HL-60 (cell line): ENCODE data around the gene TMEM86B.
A peak's percentile ranks its signal among the peaks of the same experiment; 100 is the strongest.

Source experiments
- DNase-seq, 2 experiments: peaks; one replicate each; pipeline ENCODE4 v3.0.0-alpha.2; 2010 to 2020; ENCODE audit warnings: low read depth in 1 of 2, low spot score in 1 of 2
- H3K27ac ChIP-seq: fragments of 250-450 bp; sonication (Bioruptor Pico); replicated peaks from 2 replicates; pipeline ENCODE4 v1.5.1; 2020; ENCODE audit warnings: mild to moderate bottlenecking, moderate library complexity
- H3K27me3 ChIP-seq: fragments of 250-450 bp; sonication (Bioruptor Pico); 2 replicates; pipeline ENCODE4 v1.5.1; 2021; ENCODE audit warnings: mild to moderate bottlenecking, moderate library complexity; ENCODE audit not compliant: insufficient read depth, poor library complexity, severe bottlenecking
- H3K4me3 ChIP-seq: replicated peaks from 2 replicates; pipeline ENCODE4 v1.5.1; 2011; ENCODE audit warnings: mild to moderate bottlenecking, control low read depth, low read length; ENCODE audit not compliant: insufficient read depth
- CTCF ChIP-seq: IDR thresholded peaks from one replicate; pipeline ENCODE4 v1.5.1; 2011; ENCODE audit warnings: low read length, control low read depth, inconsistent platforms; ENCODE audit not compliant: insufficient read depth
- GABPA ChIP-seq: IDR thresholded peaks from 2 replicates; pipeline ENCODE4 v1.6.1; 2012; ENCODE audit warnings: low read depth
- POLR2AphosphoS5 ChIP-seq: IDR thresholded peaks from 2 replicates; pipeline ENCODE4 v1.6.1; 2012; ENCODE audit warnings: low read depth
- REST ChIP-seq: IDR thresholded peaks from 2 replicates; pipeline ENCODE4 v1.6.1; 2012; ENCODE audit warnings: low read depth; ENCODE audit not compliant: insufficient replicate concordance
- SPI1 ChIP-seq: IDR thresholded peaks from 2 replicates; pipeline ENCODE4 v1.6.1; 2012; ENCODE audit warnings: low read depth, mild to moderate bottlenecking, borderline replicate concordance

Gene TMEM86B

GRCh38 chr19:55251341-55252081 lies 22.9 kb upstream of the TMEM86B start:
- peak in 1 of 2 experiments; percentile 50 for DNase-seq
- TF ChIP-seq POLR2AphosphoS5 (0 out of 2 replicates have a peak, but pooled peaks have one; percentile 2), REST (no peak)
- Histone ChIP-seq H3K27ac (peak overlapping the region; percentile 98), H3K4me3 (no peak overlapping the region), H3K27me3 (no peaks in the 10 kb centered on the region)

- Histone ChIP-seq H3K27ac (no peak overlapping the region; the same call in 1 of the 2 replicates), H3K27me3 (no peaks in the 10 kb centered on the region), H3K4me3 (no peak overlapping the region)
- TF ChIP-seq SPI1 (no peak), CTCF (no peak), REST (no peak)
- no peak for DNase-seq
Measured at GRCh38 chr19:55250262-55251036, 21.9 kb upstream of the TMEM86B start.

- no peak for DNase-seq
- no peak overlapping the region for H3K27ac ChIP-seq
- TF ChIP-seq POLR2AphosphoS5 (no peak), REST (no peak), CTCF (no peak), GABPA (no peak), SPI1 (no peak)
- no peak overlapping the region for H3K4me3 ChIP-seq
- H3K27me3 ChIP-seq: no peaks in the 10 kb centered on the region
Measured at GRCh38 chr19:55249841-55250240, 21.3 kb upstream of the TMEM86B start.
